Activated gamma-delta T cell (primary cell): ENCODE measurements around the gene PTCH2.

ENCODE experiments used
- DNase-seq: peaks from one replicate; lab custom pipeline; 2025; lab: John Stamatoyannopoulos, UW
- total RNA-seq, 2 donors: gene quantifications; one replicate each; lab custom pipeline; 2026; lab: John Stamatoyannopoulos, UW

Gene PTCH2
- total RNA-seq: 0.61 to 0.72 reads per million in 2 donors

DNA sequence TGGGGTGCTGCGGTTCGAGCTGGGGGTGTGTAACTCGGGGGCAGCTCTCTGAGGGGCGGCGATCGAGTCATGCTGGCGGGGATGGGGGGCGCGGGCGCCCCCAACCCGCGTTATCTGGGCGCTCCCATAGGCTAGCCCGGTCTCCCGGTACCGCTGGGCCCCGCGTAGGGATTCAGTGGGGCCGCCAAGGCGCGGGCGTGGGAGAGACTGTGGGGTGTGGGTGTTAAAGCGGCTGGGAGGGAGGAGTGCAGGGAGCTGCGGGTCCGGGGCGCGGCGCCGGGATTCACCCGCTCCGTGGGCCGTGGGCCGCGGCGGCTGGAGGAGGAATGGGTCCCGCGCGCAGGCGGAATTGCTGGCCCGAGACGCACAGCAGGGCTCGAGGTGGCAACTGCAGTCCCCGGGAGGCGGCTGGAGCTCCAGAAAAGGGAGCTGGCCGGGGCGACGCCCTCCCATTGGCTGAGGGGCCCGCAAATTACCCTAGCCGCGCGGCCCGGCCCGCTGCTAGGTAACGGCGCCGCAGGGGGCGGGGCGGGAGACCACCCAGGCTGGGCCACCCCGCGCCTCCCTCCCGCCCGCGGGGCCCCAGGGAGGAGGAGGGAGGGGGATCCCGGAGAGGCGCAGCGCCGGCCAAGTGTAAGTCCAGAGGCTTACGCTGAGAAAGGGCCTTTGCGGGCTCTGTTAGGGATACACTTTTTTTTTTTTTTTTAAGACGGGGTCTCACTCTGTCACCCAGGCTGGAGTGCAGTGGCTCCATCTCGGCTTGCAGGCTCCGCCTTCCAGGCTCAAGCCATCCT, at the start of gene PTCH2:
PTCH2 (minus strand) TSS at position 392 of the 794 bp plus-strand sequence; CDS start at position 71, 321 bp downstream.
- DNase-seq: peak; percentile 28

GRCh38 chr1:44890007-44890406, 47.0 kb upstream of the PTCH2 start:
- DNase-seq: no peak

DNA sequence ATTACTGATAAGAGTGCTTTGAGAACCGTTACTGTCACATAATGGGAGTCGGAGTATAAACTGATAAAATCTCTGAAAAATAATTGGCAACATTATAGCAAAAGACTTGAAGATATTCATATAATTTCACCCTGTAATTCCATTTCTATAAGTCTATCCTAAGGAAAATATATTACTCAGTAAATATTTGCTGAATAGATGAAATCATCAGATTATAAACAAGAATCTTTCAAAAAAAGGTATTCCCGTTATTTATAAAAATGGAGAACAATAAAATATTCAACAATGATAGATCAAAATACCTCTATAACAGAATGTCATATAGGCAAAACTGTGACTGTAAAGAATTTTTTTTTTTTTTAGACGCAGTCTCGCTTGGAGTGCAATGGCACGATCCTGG, 42.4 kb upstream of the PTCH2 start:
- no peak for DNase-seq

- DNase-seq: no peak
These were observed 41.7 kb upstream of the PTCH2 start for GRCh38 chr1:44884746-44885145.

DNA sequence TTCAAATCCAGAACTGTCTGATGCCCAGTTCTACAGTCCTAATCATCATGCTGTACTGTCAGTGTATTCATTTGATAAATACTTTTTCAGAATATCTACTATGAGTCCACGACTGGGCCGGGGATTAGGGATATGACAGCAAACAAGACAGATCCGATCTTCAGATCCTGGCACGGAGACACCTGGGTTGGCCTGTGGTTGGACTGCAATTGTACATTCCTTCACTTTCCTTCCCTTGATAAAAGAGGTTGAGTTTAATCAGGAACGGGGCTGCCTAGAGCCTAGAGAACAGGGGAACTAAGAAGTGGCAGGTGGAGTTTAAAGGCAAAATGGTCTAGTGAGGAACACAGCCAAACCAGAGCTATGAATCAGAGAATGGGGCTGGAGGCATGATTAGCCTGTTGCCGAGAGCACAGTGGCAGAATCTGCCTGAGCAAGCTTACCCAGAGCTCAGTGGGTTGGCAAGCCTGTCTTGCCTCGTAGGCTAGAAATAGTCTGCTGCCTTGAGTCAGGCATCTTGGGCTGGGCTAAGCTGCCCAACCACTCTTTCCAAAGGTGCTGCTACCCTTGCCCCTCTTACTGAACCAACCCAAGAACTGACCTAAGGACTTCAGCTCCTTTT, 38.1 kb upstream of the PTCH2 start:
- no peak for DNase-seq

GRCh38 chr1:44874155-44874554, 31.1 kb upstream of the PTCH2 start:
- DNase-seq: no peak

- no peak for DNase-seq
These were observed 27.0 kb upstream of the PTCH2 start for GRCh38 chr1:44870096-44870495.

- no peak for DNase-seq
These were observed 24.7 kb upstream of the PTCH2 start for GRCh38 chr1:44867801-44868200.

- DNase-seq: no peak
These were observed 19.9 kb upstream of the PTCH2 start for GRCh38 chr1:44862829-44863401.

DNA sequence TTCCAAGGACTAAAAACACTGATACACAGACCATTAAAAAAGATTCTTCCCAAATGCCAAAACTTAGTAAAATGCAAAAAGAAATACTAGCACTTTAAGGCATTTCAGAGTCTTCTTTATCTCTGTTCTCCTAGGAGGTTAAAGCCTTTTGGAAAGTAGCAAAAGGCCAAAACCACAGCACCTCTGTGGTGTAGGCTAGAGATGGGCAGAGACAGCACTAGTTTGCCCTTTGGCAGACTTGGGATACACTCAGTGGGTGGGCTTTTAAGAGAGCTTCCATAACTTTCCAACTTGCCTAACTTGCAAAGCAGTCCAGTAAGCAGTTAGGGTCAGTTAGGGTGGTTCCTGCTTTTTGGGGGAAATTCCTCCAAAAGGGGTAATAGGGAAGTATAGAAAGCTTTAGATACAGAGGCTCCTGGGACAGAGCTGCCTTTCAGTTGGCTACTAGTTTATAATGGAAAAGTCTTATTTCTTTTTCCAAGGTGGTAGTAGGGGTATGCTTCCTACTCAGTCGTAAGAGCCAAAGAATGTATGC, 17.9 kb upstream of the PTCH2 start:
- no peak for DNase-seq

DNA sequence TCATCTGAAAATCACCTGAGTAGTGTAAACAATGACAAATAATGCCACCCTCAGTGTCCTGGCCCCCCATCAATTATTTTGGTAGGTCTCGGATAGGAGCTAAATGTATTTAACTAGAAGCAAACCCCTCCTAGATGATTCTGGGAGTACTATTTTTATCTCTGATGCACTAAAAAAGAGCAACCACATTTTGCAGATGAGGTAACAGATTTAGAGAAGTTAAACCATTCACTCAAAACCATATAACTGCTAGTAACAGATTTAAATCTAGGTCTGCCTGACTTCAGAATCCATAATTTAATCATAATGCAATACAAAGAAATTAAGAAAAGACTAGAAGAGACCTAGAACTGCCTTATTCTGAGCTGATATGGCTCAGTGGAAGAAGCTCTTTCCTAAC, 17.3 kb upstream of the PTCH2 start:
- DNase-seq: no peak

- no peak for DNase-seq
These were observed 14.4 kb upstream of the PTCH2 start for GRCh38 chr1:44857446-44857845.

DNA sequence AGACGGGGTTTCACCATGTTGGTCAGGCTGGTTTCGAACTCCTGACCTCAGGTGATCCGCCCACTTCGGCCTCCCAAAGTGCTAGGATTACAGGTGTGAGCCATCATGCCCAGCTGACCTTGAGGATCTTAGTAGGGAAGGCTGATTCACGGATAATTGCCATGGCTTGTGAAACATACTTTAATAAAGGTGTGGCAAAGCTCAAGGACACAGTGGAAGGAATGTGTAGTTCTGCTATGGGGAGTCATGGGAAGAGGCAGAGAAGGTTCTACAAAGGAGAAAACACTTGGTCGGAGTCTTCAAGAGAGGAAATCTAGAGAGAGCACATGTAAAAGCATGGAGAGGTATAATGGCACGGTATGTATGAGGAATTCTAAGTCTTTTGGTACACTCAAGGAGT, 12.7 kb upstream of the PTCH2 start:
- no peak for DNase-seq

- no peak for DNase-seq
These were observed 11.9 kb upstream of the PTCH2 start for GRCh38 chr1:44854970-44855369.

GRCh38 chr1:44853201-44853600, 10.1 kb upstream of the PTCH2 start:
- no peak for DNase-seq

DNA sequence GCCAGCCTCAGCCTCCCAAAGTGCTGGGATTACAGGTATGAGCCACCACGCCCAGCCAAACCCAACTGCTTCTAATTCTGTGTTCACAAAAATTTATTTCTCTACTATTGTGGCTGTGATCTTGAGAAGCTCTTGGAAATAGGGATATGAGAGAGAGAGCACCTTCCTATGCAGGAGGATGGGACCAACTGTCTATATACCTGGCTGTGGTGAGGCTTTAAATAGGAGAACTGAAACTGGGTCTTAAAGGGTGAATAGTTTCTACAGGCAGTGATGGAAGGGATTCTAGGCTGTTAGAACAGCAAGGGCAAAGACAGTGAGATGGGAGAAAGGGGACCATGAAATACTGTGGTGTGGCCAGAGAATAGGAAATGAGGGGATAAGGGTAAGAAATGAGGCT, 8.3 kb upstream of the PTCH2 start:
- DNase-seq: no peak

DNA sequence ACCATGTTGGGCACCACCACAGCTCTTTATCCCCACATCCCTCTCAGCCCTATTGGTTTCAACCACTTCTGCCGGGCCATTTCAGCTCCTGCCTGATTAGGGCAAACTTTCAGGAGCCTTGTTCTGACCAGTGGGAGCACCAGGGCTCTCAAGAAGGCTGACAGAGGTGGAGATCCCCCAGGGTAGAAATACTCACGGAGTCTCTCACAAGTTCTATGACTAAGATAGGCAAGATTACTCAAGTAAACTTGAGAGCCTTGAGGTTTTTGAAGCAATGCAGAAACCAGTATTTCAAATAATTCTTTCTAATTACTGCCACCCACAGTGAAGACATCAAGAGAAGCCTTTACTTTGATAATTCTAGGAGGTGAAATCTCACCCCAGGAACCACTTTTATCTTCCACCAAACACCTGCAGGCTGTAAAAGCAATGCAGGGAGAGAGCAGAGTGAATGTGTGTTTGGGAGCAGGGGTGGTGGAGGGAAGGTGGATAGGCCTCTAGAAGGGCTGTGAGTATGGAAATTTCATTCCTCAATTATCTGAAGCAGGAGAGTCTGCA, 6.6 kb upstream of the PTCH2 start:
- no peak for DNase-seq

DNA sequence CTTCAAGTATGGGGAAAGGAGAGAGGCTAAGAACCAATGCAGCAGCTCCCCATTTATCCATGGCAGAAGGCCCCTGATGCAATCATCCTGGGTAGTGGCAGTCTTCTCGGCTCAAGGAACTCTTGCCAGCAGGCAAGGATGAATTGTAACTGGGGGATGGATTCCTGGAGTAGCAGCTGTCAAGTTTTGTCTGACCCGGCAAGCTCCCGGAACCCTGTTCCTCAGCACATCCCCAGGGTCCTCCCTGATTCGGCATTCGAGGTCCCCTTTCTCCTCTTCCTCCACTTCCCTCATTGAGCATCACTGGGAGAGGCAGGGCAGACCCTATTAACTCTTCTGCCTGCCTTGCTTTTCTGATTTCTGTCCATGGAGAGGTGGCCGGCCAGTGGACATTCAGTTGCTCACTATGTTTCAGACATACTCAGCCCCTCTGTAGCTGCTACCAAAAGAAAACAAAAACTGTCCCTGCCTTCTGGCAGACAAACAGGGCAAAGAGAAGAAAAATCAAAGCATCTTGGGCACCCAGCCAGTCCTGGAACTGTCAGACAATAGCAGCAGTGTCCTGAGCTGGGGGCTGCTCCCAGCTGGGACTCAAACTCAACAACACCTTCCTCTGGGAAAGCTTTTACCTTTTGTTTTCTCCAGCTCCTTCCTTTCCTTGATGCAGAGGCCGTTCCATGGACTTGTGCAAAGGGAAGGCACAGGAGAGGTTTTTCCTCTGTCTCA, 5.6 kb upstream of the PTCH2 start:
- DNase-seq: no peak

DNA sequence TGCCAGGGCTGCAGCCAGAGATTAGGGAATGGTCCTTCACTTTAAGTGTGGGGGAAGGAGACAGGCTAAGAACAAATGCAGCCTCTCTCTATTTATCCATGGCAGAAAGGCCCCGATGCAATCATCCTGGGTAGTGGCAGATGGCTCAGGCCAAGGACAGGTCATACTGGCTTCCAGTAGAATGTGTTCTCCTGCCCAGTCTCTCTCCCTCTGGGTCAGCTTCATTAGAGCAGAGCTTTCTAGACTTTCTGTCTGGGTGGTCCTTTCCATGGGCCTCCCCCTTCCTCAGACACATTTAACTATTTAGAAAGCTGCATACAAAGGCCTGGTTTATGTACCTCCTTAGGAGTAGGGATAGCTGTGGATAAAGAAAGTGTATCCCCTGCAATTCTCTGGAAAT, 4.8 kb upstream of the PTCH2 start:
- no peak for DNase-seq

GRCh38 chr1:44846985-44847384, 3.9 kb upstream of the PTCH2 start:
- no peak for DNase-seq

DNA sequence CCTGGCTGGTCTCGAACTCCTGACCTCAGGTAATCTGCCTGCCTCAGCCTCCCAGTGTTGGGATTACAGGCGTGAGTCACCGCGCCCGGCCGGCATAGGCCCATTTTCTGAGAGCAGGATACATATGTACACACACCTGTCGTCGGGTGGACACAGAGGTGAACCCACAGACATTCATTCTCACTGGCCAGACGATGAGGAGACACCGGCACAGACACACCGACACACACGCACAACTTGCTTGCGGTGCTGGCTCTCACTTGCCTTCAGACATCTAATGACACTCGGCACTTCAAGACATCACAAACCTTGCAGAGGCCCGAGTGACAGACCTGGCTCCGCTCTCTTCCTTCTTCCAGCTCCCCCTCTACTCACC, 579 bp downstream of the PTCH2 start:
- DNase-seq: no peak

DNA sequence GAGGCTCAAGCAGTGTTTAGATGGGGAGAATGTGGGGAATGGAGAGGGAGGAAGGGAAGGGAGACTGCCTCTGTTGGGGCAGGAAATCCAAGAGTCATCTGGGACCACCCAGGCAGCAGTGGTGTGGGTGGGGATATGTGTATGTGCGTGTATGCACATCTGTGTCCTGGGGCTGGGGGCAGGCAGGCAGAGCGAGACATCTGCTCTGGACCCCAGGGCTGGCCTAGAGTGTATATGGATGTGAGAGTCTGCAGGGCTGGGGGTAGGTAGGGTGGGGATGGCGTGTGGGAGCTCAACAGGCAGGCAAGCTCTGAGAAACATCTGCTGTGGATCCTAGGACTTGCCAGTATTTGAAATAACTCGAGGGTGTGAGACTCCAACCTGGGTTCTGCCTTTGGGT, 3.5 kb downstream of the PTCH2 start:
- DNase-seq: no peak
